Measurements from ENCODE around the gene TBC1D22A.

Gene TBC1D22A

DNA sequence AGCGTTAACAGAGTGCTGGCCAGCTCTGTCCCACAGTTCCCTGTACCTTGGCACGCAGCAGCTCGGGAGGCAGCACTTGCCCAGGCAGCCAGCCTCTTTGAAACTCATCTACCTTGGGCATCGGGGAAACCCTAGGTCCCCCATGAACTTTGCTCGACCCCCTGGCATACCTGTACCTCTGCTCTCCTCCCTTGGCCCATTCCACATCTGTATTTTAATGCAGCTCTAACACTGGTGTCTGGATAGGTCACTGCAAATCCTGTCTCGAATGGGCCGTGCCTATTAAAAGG, 304.1 kb downstream of the TBC1D22A start:
- DNase-seq, result no peak

DNA sequence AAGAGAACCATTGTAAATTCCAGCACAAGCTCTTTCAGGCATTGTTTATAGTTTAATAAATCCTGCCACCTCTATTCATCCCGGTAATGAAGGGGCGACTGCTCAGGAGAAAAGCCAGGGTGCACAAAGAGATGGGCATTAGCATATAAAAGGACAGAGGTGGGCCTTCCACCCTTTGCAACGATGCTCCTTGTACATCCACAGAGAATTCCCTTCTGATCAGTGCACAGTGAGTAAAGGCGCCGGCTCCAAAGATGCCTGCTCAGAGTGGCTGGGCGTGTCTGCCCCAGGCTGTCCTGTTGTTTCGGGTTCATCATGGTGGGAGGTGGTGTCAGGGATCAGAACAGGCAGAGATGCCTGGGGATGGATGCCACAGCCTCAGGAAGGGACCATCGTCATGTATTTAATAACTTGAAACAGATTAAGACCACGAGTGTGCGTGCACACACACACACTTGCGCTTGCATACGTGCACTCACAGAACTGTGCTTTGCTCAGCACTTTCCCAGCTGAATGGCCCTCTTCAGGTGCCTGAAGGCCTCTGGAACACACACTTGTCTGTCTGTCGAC, 305.0 kb downstream of the TBC1D22A start:
- no peak for DNase-seq

DNA sequence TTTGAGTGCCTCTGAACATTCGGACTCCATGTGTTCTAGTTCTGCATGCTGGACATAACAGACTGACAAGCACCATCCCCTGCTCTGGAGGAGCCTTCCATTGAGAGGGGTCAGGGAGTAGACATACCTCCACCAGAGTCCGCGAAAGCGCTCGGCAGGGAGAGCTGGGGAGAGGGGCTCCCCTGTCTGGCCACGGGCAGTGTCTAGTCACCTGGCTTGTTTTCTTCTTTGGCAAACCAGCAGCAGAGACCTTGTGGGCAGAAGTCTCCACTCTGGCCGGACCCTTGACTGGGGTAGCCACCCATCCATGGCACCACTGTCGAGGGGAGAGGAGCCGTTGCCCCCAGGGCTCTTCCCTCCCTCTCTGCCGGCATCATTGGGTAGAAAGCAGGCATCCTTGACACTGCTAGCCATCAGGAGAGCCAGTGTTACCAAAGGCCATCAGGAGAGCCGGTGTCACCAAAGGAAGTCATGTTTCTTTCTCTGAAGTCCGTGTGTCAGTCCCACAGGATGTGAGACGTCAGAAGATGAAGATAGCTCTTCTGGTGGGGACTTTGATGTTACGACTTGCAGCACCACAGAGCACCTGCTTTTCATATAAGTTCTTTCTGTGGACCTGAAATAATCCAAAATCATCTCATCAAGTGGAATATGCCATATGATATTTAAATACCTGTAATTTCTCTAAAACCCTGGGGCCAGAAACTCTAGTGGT, 305.6 kb downstream of the TBC1D22A start:
- DNase-seq, result no peak

DNA sequence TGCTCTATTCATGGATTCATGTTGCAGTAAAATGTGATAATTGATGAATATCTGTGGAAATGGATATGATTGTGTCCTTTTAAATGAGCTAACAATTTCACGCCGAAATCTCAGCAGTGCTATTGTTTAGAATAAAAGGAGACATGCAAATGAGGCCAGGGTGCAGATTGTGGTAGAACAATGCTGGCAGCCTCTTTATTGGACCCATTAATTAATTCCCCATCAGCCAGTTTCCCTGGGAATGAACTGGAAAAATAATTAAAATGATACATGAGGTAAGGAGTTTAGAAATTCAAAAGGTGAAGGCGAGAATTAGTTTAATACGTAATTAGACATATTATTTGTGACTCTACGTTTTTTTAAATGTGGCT, 306.2 kb downstream of the TBC1D22A start:
- no peak for DNase-seq

DNA sequence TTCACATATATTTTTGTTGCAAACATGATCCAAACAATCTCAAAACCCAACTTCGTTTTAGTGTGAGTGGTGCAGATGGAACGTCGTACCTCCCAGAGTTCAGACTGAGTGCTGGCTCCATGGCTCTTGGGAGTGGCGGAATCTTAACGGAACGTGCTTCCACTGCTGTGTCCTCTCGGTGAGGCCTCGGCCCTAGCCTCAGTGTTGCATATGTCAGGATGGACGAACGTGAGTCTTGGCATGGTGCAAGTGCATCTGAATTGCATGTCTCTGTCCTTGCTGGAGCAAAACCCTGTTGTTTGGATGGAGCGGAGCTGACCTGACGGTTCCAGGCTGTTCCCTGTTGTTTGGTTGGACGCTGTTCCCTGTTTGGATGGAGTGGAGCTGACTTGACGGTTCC, 306.8 kb downstream of the TBC1D22A start:
- DNase-seq, result no peak

DNA sequence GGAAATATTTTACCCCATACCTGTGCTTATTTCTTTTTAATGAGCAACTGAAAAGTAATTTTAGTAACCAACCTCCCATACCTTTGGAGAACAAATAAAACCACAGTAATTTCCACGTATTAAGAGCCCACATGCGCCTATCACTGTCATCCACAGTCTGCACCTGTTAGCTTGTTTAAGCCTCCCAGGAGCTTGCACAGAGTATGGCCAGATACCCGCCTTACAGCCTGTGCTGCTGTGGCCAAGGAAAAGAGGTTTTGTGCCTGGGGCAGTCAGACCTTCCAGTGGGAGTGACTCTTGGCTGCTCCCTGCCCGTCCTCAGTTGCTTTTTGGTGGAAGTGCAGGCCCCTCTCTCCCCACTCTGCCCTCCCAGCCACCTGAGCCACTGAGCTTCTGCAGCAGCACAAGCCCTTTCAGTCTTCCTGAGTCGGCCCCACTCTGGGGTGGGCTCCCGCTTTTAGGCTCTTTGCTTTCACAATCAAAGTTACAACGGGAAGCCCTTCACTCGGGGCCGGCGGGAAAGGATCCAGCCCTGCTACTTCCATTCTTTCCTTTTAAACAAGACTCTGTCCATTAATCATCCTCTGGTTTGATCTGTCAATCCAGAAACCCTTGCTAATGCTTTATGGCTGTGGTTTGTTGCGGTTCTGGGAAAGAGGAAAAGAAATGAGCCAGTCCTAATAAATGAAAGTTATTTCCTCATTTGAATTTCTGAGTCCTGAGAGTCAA, 308.8 kb downstream of the TBC1D22A start:
- no peak for DNase-seq

DNA sequence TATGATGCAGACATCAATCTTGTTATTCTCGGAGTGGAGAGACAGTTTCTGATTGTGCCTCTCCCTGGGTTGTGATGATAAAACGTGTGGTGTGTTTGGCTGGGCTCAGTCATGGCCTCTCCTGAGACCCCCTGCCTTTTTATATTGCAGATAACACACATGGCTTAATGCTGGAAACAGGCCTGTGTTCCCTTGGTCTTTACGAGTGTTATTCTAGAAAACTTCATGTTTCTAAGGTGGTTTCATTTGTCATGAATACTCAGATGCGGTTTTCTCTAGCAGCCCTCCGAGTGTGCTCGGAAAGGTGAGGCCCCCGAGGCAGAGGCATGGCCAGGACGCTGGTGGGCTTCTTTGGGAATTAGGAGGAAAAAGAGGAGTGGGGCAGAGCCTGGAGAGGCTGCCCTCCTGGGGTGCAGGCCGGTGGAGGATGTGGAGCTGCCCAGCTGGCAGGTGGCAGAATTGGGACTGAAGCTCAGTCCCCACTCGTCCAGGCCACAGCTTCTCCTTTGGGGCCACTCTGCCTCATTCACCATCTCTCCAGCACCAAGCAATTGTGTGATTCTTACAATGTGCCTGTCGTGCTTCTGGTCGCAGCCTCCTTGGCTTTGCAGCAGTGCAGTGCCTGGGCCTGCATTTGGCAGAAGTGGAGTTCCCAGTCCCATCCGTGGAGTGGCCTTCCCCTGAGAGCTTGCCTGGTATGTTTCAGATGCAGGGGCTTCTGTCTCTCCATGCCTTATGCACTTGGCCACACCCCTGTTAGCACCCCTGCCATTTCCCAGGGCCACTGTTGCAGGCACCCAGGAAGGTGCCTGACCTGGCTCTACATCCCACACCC, 309.6 kb downstream of the TBC1D22A start:
- DNase-seq, result no peak

DNA sequence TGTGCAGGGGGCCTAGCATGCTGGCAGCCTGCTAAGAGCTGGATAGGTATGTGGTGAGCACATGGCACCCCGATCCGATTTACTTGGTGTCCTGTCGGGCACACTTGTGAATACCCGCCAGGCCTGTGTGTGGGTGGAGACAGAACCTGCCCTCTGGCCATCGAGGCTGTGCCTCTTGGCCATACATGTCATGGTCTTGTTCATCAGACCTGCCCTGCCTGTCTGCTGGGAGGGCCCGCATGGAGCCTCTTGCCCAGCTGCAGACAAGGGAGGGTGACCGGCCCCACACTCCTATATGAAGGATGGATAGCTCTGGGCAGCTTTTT, 310.2 kb downstream of the TBC1D22A start:
- no peak for DNase-seq

DNA sequence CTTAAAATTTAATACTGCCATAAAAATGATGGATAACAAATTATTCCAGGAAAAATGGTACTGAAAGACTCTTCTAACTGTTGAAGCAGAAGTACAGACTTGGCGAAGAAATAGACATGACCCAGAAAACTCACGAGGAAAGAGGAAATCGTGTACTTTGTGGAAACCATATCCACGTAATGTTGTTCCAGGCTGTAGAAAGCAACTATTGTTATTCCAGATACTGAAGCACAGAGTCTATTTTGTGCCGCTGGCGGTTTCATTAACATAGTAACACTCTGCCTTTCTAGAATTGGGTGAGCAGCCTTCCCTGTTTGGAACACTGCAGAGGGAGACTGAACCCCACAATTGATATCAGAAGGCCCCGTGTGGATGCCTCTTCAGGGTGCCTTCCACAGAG, 310.6 kb downstream of the TBC1D22A start:
- DNase-seq, result no peak

DNA sequence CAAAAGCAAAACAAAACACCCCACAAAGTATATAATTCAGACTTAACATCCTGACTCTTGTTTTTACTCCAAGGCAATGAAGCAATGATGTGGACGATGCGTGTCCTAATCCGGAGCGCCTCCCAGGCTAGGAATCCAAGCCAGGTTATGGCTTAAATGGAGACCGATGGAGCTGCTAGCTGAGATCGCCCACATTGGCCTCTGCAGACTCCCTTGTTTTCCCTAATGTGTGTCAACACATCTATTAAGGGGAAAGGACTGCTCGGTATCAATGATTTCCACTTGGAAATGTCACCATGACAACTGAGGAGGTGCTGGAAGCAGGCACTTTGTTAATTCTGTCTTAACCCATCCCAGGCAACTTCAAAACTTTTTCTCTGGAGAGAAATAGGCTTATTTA, 311.7 kb downstream of the TBC1D22A start:
- DNase-seq, result no peak

DNA sequence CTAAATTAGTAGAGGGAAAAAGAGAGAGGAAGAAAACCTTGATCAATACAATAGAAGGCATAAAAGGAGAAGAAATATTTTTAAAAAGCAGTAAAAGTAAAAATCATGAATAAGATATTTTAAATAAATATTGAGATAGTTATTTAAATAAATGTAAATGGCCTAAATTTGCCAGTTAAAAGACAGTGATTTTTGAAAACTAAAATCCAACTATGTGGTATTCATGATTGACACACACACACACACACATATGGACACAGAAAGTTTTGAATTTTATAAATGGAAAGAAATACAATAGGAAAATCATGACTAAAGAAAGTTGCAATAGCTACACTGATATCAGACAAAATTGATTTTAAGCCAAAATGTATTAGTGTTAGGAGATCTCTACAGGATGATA, 313.1 kb downstream of the TBC1D22A start:
- DNase-seq, result no peak

DNA sequence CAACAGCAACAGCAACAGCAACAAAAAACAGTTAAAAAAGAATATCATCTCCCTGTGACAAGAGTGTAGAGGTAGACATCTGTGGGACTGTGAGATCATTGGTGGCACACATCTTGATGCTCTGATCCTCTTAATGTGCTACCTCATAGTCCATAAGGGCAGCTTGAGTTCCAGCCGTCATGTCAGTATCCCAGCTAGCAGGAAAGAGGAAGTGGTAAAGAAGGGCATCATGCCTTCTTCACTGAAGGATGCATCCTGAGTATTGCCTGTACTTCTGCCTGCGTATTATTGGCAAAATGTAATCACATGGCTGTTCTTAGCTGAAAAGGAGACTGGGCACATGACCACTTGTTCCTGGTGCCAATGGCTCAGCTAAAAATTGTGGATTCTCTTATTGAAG, 314.3 kb downstream of the TBC1D22A start:
- no peak for DNase-seq

DNA sequence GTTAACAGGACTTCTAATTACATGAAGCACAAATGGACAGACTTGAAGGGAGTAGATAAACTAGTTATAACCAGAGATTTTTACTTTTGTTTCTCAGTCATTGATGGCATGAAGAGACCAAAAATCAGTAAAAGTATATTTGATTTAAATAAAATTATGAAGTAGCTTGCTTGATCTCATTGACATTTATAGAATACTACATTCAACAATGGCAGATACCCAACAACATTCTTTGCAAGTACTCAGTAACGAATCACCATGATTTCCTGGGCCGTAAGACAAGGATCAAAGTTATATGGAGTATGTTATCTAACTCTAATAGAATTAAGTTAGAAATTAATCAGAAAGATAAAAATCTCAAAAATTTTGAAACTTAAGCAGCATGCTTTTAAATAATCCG, 317.6 kb downstream of the TBC1D22A start:
- DNase-seq, result no peak

DNA sequence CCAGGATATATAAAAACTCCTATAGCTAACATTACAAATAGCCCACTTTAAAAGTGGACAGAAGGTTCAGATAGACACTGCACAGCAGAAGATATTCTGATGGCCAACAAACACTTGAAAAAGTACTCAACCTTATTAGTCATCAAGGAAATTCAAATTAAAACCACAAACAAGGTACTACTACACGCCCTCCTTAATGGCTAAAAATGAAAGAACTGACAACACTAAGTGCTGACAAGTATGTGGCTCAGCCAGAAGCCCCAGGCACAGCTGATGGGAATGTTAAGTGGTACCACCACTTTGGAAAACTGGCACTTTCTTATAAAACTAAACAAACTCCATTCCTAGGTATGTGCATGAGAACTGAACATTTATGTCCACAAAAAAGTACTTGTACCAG, 320.1 kb downstream of the TBC1D22A start:
- no peak for DNase-seq

DNA sequence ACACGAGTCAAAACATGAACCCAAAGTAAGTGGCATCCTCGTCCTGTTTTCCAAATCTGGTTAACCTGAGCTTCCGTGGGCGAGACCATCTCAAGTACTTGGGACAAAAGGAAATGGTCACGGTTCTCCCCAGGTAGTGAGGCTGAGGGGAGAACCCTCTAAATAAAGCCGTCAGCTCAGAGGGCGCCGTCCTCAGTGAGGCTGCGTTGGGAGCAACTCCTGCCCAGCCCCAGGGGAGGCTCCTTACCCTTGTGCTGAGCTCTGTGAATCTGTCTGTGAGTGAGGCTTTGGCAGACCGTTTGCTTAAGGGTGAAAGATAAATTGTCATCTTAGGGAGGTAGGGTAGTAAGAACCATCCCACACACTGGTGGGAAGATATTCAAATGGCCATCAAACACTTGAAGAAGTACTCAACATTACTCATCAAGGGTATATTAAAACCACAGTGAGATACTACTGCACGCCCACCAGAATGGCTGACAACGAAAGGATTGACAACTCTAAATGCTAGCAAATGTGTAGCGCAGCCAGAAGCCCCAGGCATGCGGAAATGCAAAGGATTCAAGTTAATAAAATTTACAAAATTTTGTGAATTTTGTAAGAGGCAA, 321.0 kb downstream of the TBC1D22A start:
- DNase-seq, result no peak

DNA sequence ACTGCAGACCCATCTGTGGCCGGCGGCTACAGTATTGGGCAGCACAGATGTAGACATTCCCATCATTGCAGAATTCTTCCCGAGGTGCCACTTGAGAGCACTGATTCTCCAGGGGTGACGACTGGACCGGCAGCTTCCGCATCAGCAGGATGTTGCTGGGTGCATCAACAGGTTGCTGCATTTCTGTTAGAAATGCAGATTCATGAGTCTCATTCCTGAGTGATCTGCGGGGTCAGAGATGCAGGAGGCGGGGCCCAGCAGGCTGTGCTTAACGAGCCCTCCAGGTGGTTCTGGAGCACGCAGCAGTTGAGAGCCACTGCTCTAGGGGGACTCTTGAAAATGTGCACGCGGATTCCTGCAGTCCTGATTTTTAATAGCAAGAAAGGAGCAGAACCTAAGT, 321.8 kb downstream of the TBC1D22A start:
- DNase-seq, result no peak

DNA sequence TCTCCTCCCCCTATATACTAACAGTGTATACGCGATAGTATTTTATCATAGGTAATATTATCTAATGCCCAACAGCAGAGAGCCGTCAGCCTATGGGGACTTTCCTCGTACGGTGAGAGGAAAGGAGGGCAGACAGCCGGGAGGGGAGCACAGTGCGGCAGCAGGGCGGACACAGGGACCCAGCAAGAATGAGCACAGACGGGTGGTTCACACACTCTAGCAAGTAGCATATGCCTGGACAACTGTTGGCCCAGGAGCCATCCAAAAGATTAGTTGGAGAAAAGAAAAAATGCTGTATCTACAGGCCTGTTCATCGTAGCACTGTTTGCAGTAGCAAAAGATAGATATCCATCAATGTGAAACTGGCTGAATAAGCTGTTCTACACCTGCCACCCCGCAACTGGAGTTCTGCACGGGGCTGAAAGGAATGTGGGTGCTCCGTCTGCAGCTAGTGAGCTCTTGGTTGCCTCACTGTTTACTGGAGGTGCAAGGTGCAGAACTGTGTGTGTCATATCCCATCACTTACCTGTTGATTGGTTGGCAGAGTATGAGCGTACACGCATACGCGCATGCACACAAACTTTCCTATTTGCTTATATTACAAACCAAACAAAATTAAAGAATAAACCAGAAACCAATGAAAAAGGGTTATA, 324.3 kb downstream of the TBC1D22A start:
- no peak for DNase-seq

DNA sequence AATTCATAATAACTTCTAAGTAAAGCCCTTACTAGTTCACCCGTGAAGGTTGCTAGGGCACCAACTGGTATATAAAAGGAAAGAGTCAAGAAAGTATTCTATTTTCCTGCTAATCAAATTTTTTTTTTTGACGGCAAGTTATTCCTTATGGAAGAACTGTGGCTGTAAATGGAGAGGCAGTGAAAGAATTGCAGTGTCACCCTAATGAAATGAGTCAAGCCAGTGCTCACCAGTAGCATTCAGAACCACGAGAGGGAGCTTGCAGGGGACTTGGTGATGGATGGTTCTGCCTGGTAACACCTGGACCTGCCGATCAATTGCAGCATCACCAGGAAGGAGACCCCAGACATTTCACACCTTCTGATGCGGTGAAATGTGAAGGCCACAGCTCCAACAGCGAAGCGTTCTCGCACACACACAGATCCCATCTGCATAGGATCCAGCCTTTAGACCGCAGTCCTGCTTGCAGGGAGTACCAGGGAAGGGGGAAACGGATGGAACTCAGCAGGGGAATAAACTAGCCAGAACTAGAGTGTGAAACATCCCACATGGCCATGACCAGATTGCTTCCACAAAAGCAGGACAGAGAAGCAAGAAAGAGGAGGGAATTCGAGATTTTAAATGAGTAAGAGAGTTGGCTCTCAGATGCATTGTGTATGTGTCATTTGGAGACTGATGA, 326.2 kb downstream of the TBC1D22A start:
- DNase-seq, result no peak

DNA sequence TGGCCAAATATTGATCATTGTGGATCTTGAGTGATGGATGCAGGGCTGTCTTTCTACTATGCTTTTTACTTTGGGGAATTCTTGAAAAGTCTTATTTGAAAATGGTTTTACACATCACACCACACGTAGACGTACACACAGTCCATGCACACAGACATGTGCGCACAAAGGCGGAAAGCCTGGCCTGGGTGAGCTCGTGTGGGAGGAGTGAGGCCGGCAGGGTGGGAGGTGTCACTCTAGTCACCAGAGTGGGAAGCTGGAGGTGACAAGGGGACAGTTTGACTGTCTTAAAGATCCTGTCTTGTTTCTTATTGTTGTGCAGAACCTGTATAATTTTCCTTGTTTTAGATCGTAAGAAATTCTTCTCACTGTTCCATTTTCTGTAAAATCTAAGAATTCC, 326.9 kb downstream of the TBC1D22A start:
- no peak for DNase-seq

DNA sequence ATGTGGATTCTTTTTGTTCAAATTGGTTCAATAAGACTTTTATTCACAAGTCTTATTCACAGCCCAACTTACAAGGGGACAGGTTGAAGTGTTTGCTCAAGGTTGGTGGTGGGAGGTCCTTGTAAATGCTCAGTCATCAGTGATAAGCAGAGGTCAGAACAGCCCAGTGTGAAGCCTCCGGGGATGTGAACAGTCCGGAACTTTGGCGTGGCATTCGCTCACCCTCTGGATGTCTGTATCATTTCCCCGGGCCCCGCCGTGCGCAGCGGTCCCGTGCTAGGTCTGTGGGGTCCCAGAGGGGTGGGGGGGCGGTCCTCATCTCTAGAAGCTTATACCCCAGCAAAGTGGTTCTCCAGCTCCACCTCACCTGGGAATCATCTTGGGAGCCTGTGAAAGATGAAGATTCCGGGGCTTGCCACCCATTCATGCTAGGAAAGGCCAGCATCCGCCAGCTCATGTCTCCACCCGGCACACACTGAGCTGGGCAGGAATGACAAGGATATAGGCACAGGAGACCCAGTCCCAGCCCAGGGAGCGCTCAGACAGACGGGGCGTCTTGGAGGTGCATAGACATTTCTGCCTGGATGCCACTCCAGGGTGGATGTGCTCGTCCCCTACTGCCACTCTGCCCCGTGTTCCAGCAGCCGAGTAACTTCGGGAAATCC, 327.5 kb downstream of the TBC1D22A start:
- DNase-seq, result no peak

DNA sequence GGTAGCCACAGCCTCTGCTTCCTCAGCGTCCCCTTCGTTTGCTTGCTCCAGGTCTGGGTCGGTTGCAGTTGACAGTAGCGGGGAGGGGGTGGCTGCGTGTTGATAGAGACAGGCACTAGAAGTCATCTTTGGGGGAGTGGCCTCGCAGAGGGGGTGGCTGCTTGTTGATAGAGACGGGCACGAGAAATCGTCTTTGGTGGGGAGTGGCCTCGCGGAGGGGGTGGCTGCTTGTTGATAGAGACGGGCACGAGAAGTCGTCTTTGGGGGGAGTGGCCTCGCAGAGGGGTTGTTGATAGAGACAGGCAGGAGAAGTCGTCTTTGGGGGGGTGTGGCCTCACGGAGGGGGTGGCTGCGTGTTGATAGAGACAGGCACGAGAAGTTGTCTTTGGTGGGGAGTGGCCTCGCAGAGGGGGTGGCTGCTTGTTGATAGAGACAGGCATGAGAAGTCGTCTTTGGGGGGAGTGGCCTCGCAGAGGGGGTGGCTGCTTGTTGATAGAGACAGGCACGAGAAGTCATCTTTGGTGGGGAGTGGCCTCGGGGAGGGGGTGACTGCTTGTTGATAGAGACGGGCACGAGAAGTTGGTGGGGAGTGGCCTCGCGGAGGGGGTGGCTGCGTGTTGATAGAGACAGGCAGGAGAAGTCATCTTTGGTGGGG, 328.3 kb downstream of the TBC1D22A start:
- no peak for DNase-seq
